HG02884 (cell line): ENCODE results near the gene ARMC12.

ENCODE experiments used
- ATAC-seq: cut with Tn5 transposase; IDR thresholded peaks from one replicate; pipeline ENCODE4 v1.9.1; 2021; ENCODE audit warnings: mild to moderate bottlenecking, moderate library complexity; ENCODE audit not compliant: unreplicated experiment

Gene ARMC12

GRCh38 chr6:35718375-35718736, 18.5 kb upstream of the ARMC12 start:
- ATAC-seq, result no peak

- ATAC-seq, result no peak
These were observed 17.9 kb upstream of the ARMC12 start for GRCh38 chr6:35718911-35719381.

GRCh38 chr6:35719404-35719829, 17.4 kb upstream of the ARMC12 start:
- no peak for ATAC-seq

- ATAC-seq, result peak; percentile 59
These were observed 16.8 kb upstream of the ARMC12 start for GRCh38 chr6:35719830-35720733.

- ATAC-seq, result no peak
These were observed 14.6 kb upstream of the ARMC12 start for GRCh38 chr6:35722121-35722761.

GRCh38 chr6:35723587-35723986, 13.2 kb upstream of the ARMC12 start:
- ATAC-seq, result no peak

GRCh38 chr6:35724059-35724458, 12.8 kb upstream of the ARMC12 start:
- ATAC-seq, result no peak

GRCh38 chr6:35724471-35724870, 12.4 kb upstream of the ARMC12 start:
- ATAC-seq, result no peak

- ATAC-seq, result no peak
These were observed 11.6 kb upstream of the ARMC12 start for GRCh38 chr6:35725081-35725708.

GRCh38 chr6:35725721-35726438, 11.0 kb upstream of the ARMC12 start:
- no peak for ATAC-seq

- ATAC-seq, result peak; percentile 18
These were observed 9.4 kb upstream of the ARMC12 start for GRCh38 chr6:35727231-35727934.

- peak; percentile 46 for ATAC-seq
These were observed 8.7 kb upstream of the ARMC12 start for GRCh38 chr6:35727935-35728682.

- no peak for ATAC-seq
These were observed 7.9 kb upstream of the ARMC12 start for GRCh38 chr6:35728683-35729678.

- no peak for ATAC-seq
These were observed 7.1 kb upstream of the ARMC12 start for GRCh38 chr6:35729722-35730121.

GRCh38 chr6:35730745-35731413, 6.0 kb upstream of the ARMC12 start:
- no peak for ATAC-seq

- peak; percentile 30 for ATAC-seq
These were observed 5.5 kb upstream of the ARMC12 start for GRCh38 chr6:35731414-35731735.

GRCh38 chr6:35731736-35732532, 4.9 kb upstream of the ARMC12 start:
- ATAC-seq, result peak; percentile 40
